HG03159 (cell line): Measurements from ENCODE around the gene PTPRJ.

Experiments used
- ATAC-seq: cut with Tn5 transposase; IDR thresholded peaks from one replicate; pipeline ENCODE4 v1.9.1; 2021; ENCODE audit warnings: mild to moderate bottlenecking, moderate library complexity; ENCODE audit not compliant: unreplicated experiment

The PTPRJ gene

DNA sequence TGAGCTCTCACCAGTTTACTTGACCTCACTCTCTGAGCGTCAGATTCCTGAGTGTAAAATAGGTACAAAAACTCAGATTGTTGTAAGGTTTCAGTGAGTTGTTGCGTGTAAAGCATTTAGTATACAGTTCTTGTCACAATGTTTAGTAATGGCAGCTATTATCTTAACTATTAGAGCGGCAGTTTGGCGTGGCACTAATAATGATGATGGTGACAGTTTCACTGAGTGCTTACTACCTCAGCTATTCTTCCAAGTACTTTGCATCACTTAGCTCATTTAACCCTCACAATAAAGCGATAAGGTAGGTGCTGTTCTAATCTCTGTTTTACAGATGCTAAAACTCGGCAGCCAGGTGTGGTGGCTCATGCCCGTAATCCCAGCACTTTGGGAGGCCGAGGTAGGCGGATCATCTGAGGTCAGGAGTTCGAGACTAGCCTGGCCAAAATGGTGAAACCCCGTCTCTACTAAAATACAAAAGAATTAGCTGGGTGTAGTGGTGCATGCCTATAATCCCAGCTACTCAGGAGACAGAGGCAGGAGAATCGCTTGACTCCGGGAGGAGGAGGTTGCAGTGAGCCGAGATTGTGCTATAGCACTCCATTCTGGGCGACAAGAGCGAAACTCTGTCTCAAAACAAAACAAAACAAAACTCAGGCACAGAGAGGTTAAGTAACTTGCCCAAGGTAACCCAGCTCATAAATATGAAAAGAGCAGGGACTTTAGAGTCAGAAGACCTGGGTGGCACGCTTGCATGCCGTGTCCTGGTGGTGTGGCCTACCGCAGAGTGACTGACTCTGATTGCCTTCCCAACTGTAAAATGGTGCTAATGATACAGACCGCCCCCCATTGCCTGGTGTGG is 76.2 kb downstream of the PTPRJ start:
- no peak for ATAC-seq

DNA sequence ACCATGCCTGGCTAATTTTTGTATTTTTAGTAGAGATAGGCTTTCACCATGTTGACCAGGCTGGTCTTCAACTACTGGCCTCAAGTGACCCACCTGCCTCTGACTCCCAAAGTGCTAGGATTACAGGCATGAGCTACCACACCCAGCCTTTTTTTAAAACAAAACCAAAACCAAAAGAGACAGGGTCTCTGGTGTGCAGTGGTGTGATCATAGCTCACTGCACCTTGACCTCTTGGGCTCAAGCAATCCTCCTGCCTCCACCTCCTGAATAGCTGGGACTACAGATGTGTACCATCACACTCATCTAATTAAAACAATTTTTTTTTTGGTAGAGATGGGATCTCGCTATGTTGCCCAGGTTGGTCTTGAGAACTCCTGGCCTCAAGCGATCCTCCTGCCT is 77.7 kb downstream of the PTPRJ start:
- ATAC-seq, result peak; percentile 48

DNA sequence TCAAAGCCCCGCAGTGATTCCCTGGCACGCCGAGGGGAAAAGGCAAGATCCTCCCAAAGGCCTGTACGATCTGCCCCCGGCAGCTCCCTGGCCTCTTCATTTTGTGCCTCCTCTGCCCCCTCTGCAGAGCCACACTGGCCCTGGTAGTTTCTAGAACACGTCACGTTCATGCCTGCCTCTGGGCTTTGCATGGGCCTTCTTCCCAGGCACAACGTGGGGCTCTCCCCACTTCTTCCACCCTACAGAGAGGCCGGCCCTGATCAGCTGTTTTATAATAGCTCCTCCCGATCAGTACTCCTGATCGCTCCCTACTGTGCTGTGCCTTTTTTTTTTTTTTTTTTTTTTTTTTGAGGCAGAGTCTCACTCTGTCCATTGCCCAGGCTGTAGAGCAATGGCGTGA is 78.4 kb downstream of the PTPRJ start:
- ATAC-seq, result no peak

DNA sequence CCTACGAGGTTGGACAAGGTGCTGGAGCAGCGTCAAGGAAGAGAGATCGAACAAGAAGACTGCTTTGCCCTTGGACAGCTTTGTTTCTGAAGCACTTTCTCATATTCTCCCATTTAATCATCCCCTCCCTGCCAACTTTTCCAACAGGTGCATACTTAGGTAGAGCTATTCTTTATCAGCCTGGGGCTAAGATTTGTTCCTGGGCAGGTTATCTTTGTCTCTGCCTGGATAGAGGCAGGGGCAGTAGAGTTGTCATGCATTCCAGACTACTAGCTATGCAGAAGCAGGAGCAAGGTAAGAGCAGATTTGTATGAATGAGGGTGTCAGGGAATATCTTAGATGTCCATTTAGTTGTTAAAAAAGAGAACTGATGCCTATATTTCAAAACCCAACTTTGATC is 82.3 kb downstream of the PTPRJ start:
- no peak for ATAC-seq

GRCh38 chr11:48063424-48063978 is 83.1 kb downstream of the PTPRJ start:
- ATAC-seq, result no peak

DNA sequence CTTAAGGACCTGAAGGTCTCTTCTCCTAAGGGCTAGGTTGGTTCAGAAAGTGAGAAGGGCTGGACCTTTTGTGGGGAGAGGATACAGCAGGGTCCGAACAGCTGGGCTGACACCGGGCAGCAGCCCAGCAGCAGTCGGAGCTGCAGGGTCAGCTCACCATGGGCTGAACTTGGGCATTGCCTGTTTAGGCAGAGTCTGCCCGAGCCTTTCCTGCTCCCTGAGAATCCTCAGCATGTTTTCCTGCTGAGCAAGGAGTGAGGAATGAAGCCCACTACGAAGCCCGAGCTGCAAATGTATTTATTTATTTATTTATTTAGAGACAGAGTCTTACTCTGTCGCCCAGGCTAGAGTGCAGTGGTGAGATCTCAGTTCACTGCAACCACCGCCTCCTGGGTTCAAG is 83.9 kb downstream of the PTPRJ start:
- no peak for ATAC-seq

GRCh38 chr11:48066881-48067800 is 86.8 kb downstream of the PTPRJ start:
- no peak for ATAC-seq

GRCh38 chr11:48073031-48073861 is 92.9 kb downstream of the PTPRJ start:
- ATAC-seq, result no peak

- ATAC-seq, result no peak
These were observed 94.2 kb downstream of the PTPRJ start for GRCh38 chr11:48074425-48075181.

DNA sequence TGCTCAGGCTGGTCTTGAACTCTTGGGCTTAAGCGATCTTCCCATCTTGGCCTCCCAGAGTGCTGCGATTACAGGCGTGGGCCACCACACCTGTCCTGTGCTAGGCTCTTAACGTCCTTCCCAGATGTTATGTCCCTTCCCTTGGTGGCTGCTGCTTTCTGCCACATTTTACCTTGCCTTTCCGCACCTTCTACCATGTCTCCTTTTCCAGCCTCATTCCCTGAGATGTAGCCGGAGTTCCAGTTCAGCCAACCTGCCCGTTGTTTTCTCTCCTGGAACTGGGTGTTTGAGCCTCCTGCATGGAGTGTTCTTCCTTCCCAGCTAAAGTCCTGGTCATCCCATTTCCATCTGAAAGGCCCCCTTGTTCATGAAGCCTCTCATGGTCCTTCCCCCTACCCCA is 95.3 kb downstream of the PTPRJ start:
- ATAC-seq, result no peak

DNA sequence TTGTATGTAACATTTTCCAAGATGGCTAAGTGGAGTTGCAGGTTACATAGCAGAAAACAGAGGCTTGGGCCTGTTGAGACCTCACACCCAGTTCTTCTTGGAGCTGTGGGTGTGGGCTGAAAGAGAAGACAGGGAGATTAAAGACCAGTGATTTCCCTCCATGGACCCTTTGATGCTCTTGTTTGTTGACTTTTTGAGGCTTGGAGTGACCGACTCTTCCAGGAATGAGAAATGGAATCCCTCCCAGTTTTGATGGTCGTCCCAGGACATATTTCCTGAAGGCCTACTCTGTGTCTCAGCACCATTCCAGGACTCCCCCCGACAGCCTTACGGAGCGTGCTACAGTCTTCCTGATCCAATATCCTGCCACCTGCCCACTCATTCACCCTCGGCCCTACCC is 96.9 kb downstream of the PTPRJ start:
- ATAC-seq, result no peak

- ATAC-seq, result no peak
These were observed 98.3 kb downstream of the PTPRJ start for GRCh38 chr11:48078689-48079088.

DNA sequence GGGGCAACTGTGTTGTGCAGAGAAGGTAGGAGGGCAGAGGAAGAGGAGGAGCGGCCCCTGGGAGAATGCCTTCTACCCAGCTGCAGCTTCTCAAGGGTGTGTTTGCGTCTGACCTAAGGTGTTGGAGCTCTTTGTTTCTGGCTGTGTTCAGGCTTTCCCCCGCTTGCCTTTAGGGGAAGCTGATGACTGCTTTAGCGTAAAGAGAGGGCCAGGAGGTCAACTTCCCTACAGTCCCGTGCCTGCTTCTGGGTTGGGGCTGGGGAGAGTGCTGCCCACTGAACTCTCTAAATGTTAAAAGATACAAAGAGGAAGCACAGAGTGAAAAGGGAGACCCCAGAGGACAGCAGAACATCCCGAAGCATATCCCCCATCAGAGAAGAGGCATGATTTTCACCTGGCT is 99.2 kb downstream of the PTPRJ start:
- no peak for ATAC-seq

DNA sequence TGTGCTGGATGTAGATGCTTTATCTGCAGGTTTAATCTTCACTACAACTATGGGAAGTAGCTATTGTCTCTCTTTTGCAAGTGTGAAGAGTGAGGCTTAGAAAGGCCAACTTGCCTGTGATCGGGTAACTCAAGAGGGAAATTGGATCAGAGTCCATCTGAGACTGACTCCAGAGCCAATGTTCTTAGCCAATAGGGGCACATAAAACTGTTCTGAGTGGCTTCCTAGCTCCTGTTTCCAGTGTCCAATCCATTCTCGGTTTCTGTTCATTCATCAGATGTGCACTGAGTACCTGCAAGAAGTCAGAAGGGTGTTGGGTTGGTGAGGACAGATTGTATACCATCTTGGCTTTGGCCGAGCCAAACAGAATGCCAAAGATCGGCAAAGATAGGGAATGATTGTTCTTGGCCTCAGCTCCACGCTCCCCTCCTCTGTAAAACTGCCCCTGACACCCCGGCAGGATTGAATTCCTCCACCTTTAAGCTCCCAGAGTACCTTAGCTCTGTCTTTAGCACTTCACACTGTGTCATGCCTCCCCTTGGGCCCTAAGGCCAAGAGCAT is 100.0 kb downstream of the PTPRJ start:
- no peak for ATAC-seq

DNA sequence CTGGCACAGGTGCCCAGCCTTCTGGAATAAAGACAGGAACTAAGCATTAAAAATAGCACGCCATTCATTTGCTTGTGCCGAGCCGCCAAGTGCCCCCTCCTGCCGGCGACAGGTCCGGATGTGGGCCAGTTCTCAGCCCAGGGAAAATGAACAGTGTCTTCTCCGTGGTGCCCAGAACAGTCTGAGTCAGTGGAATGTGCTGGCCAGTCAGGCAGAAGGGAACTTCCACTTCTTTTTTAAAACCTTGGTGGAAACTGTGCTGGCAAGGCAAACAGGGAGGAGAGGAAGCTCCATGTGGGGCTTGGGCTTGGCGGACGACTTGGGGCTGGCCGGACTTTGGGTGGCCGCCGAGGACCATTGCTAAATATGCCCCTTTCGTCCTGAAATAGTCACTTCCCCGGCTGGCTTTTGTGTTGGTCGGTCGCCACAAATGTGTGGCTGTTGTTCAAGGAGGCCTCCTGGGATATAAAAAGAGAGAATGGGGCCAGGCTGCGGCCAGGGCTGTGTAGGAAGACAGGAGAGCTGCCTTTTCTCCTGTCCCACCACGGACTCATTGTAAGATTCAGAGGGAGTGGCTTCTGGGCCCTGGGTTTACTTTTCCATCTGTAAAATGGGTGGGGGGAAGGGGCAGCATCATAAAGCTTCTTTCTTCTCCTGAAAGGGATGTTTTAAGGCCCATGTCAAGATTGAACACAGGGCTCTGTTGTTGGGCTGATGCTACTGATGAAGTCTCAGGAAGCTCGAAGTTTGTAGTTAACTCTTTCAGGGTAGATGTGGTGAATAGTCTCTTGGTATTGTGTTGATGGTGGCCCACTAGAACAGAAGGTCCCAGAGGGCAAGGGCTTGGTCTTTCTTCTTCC is 101.0 kb downstream of the PTPRJ start:
- ATAC-seq, result no peak

GRCh38 chr11:48082771-48083170 is 102.4 kb downstream of the PTPRJ start:
- no peak for ATAC-seq

DNA sequence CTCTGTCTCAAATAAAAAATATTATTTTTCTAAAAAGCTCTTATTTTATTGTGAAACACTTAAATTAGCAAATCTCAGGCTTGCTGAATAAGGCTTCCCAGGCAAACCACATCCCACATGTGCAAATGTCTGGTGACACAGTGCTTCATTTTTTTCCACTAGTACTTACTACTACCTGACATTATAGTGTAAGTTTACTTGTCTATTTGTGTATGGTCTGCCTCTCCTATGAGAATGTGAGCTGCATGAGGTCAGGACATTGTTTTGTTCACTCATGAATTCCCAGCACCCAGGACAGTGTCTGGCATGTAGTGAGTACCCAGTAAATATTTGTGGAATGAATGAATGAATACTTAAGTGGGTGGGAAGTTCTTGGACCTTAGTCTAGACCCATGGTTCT is 103.1 kb downstream of the PTPRJ start:
- ATAC-seq, result no peak

GRCh38 chr11:48085688-48086087 is 105.3 kb downstream of the PTPRJ start:
- no peak for ATAC-seq

DNA sequence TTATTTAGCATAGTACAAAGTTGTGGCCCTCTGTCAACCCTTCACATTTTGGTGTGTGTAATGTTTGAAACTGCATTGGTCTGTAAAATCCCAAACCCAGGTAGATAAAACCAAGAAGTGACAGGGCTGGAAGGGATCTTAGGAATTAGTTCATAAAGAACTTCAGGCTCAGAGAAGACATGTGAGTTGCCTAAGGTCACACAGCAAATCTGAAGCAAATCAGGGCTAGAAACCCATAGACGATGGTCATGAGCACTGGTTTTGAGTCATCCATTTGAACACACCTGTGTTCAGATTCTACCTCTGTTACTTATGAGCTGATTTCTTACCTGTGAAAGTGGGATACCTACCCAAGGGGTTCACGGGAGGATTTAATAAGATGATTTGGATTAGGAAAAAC is 107.1 kb downstream of the PTPRJ start:
- no peak for ATAC-seq
